ENCODE data around the gene TNPO2. TPM values are rescaled to one million over a fixed set of nuclear protein-coding genes. Genes with fewer than 3 reads are reported as not detected.
"Not testable (repeated sequence)": the region's sequence is repeated elsewhere in the genome, so short reads cannot be mapped to it uniquely, and the experiment has no call there.

The TNPO2 gene
- total RNA-seq, 2 experiments from 2014 or later: 80.8 to 81.9 TPM

GRCh38 chr19:12695514-12695913 lies 28.2 kb downstream of the TNPO2 start:
- peaks cover 10% of the 10 kb centered on the region for H3K4me1 Mint-ChIP-seq
- peaks cover 4% of the 10 kb centered on the region for H3K36me3 Mint-ChIP-seq
- ATAC-seq (ENCODE audit: low read depth) (no peak), DNase-seq (no peak)
- no peak overlapping the region for H3K27ac Mint-ChIP-seq
- POLR2A ChIA-PET: interaction anchor here (1.5 to 3.3 kb wide), 5 partner anchors 10 to 39 kb away, joined by 6 to 24 read pairs (median 13); partner anchors contain the start of genes DHPS, TNPO2 and TRIR
- peak overlapping the region; percentile 68 for H3K4me3 Mint-ChIP-seq
- no peaks in the 10 kb centered on the region for H3K9me3 Mint-ChIP-seq
- no peaks in the 10 kb centered on the region for H3K27me3 Mint-ChIP-seq

GRCh38 chr19:12695096-12695495 lies 28.6 kb downstream of the TNPO2 start:
- Mint-ChIP-seq H3K27ac (peak overlapping the region; percentile 34), H3K4me3 (peak overlapping the region; percentile 25), H3K27me3 (no peaks in the 10 kb centered on the region), H3K36me3 (peaks cover 4% of the 10 kb centered on the region), H3K4me1 (peaks cover 10% of the 10 kb centered on the region), H3K9me3 (no peaks in the 10 kb centered on the region)
- POLR2A ChIA-PET: interaction anchor here (1.5 to 3.3 kb wide), 4 partner anchors 10 to 26 kb away, joined by 6 to 24 read pairs (median 14); partner anchors contain the start of genes DHPS and TNPO2
- ATAC-seq (ENCODE audit: low read depth) (peak; percentile 37), DNase-seq (no peak)

GRCh38 chr19:12694641-12695040 lies 29.1 kb downstream of the TNPO2 start:
- peaks cover 4% of the 10 kb centered on the region for H3K36me3 Mint-ChIP-seq
- POLR2A ChIA-PET: interaction anchor here (0.6 to 3.3 kb wide), 3 partner anchors 13 to 27 kb away, joined by 3 to 24 read pairs (median 21); partner anchors contain the start of genes DHPS and TNPO2
- H3K27ac Mint-ChIP-seq: no peak overlapping the region
- H3K9me3 Mint-ChIP-seq: no peaks in the 10 kb centered on the region
- H3K4me3 Mint-ChIP-seq: peak overlapping the region; percentile 25
- ATAC-seq (ENCODE audit: low read depth) (no peak), DNase-seq (no peak)
- no peaks in the 10 kb centered on the region for H3K27me3 Mint-ChIP-seq
- H3K4me1 Mint-ChIP-seq: peaks cover 10% of the 10 kb centered on the region

- Mint-ChIP-seq H3K27me3 (no peaks in the 10 kb centered on the region), H3K4me3 (no peak overlapping the region), H3K9me3 (no peaks in the 10 kb centered on the region), H3K36me3 (no peaks in the 10 kb centered on the region), H3K27ac (no peak overlapping the region), H3K4me1 (peaks cover 8% of the 10 kb centered on the region)
- no peak for DNase-seq
- POLR2A ChIA-PET: interaction anchor here (0.7 kb wide), 1 partner anchor 246 kb away, joined by 3 read pairs; no protein-coding TSS in a partner anchor
- ATAC-seq (ENCODE audit: low read depth): no peak
These were observed 30.8 kb downstream of the TNPO2 start for GRCh38 chr19:12692960-12693359.

GRCh38 chr19:12689581-12690216 lies 34.0 kb downstream of the TNPO2 start:
- no peak for ATAC-seq (ENCODE audit: low read depth)
- no peaks in the 10 kb centered on the region for H3K4me1 Mint-ChIP-seq
- POLR2A ChIA-PET: no interaction called here
- H3K9me3 Mint-ChIP-seq: no peaks in the 10 kb centered on the region
- no peak overlapping the region for H3K27ac Mint-ChIP-seq
- DNase-seq: no peak
- H3K4me3 Mint-ChIP-seq: no peak overlapping the region
- H3K27me3 Mint-ChIP-seq: no peaks in the 10 kb centered on the region
- H3K36me3 Mint-ChIP-seq: no peaks in the 10 kb centered on the region

- Mint-ChIP-seq H3K27ac (no peak overlapping the region), H3K9me3 (no peaks in the 10 kb centered on the region), H3K4me3 (no peak overlapping the region), H3K36me3 (no peaks in the 10 kb centered on the region), H3K4me1 (no peaks in the 10 kb centered on the region), H3K27me3 (no peaks in the 10 kb centered on the region)
- POLR2A ChIA-PET: no interaction called here
- DNase-seq (no peak), ATAC-seq (ENCODE audit: low read depth) (no peak)
These were observed 34.7 kb downstream of the TNPO2 start for GRCh38 chr19:12689012-12689411.

- no peaks in the 10 kb centered on the region for H3K36me3 Mint-ChIP-seq
- DNase-seq: no peak
- H3K9me3 Mint-ChIP-seq: no peaks in the 10 kb centered on the region
- POLR2A ChIA-PET: interaction anchor here (0.7 kb wide), 1 partner anchor 57 kb away, joined by 6 read pairs; no protein-coding TSS in a partner anchor
- no peaks in the 10 kb centered on the region for H3K4me1 Mint-ChIP-seq
- no peak for ATAC-seq (ENCODE audit: low read depth)
- H3K4me3 Mint-ChIP-seq: no peak within 1 kb of the TSS
- H3K27ac Mint-ChIP-seq: no peak within 1 kb of the TSS
- H3K27me3 Mint-ChIP-seq: no peaks in the 10 kb centered on the region
These were observed 36.1 kb downstream of the TNPO2 start, which contains the start of gene GNG14 for GRCh38 chr19:12687496-12688196. Gene GNG14, plus strand, starts transcription at chr19:12687998. Its CDS starts 51 bp downstream, at chr19:12688049.

- no peak for DNase-seq
- POLR2A ChIA-PET: interaction anchor here (0.9 kb wide), 1 partner anchor 10 kb away, joined by 6 read pairs; the partner anchor contains the start of gene FBXW9
- Mint-ChIP-seq H3K9me3 (no peaks in the 10 kb centered on the region), H3K36me3 (peaks cover 4% of the 10 kb centered on the region), H3K27ac (no peak overlapping the region), H3K27me3 (no peaks in the 10 kb centered on the region), H3K4me3 (no peak overlapping the region), H3K4me1 (peaks cover 4% of the 10 kb centered on the region)
- ATAC-seq (ENCODE audit: low read depth): no peak
These were observed 37.9 kb downstream of the TNPO2 start for GRCh38 chr19:12685831-12686230.

GRCh38 chr19:12681074-12681987 lies 42.4 kb downstream of the TNPO2 start, which contains the start of gene DHPS:
Gene DHPS, minus strand, starts transcription at chr19:12681880. Its CDS starts 114 bp downstream, at chr19:12681766.
- Mint-ChIP-seq H3K4me3 (peak within 1 kb of the TSS; percentile 89), H3K9me3 (no peaks in the 10 kb centered on the region), H3K27ac (peak within 1 kb of the TSS; percentile 89), H3K36me3 (peaks cover 20% of the 10 kb centered on the region), H3K27me3 (no peaks in the 10 kb centered on the region), H3K4me1 (peaks cover 17% of the 10 kb centered on the region)
- peak; percentile 82 for DNase-seq
- peak; percentile 75 for ATAC-seq (ENCODE audit: low read depth)
- POLR2A ChIA-PET: interaction anchor here (0.6 to 2.7 kb wide), 16 partner anchors 9 to 1122 kb away, joined by 3 to 25 read pairs (median 6); partner anchors contain the start of genes FBXW9, GET3, JUNB and RNASEH2A

- no peak for ATAC-seq (ENCODE audit: low read depth)
- POLR2A ChIA-PET: no interaction called here
- Mint-ChIP-seq H3K27me3 (no peaks in the 10 kb centered on the region), H3K4me1 (peaks cover 18% of the 10 kb centered on the region), H3K4me3 (peak overlapping the region; percentile 89), H3K9me3 (no peaks in the 10 kb centered on the region), H3K36me3 (peaks cover 25% of the 10 kb centered on the region), H3K27ac (no peak overlapping the region)
- no peak for DNase-seq
These were observed 43.7 kb downstream of the TNPO2 start for GRCh38 chr19:12680034-12680433.

- H3K4me1 Mint-ChIP-seq: peaks cover 18% of the 10 kb centered on the region
- not testable (repeated sequence) for H3K4me3 Mint-ChIP-seq; H3K27me3 Mint-ChIP-seq; H3K27ac Mint-ChIP-seq; DNase-seq; ATAC-seq (ENCODE audit: low read depth); H3K9me3 Mint-ChIP-seq
- peaks cover 28% of the 10 kb centered on the region for H3K36me3 Mint-ChIP-seq
- POLR2A ChIA-PET: interaction anchor here (0.6 to 2.4 kb wide), 5 partner anchors 13 to 115 kb away, joined by 3 to 7 read pairs (median 3); partner anchors contain the start of gene FBXW9
These were observed 45.7 kb downstream of the TNPO2 start for GRCh38 chr19:12678039-12678438.

GRCh38 chr19:12676928-12677327 lies 46.8 kb downstream of the TNPO2 start:
- DNase-seq (no peak), ATAC-seq (ENCODE audit: low read depth) (no peak)
- POLR2A ChIA-PET: interaction anchor here (1.1 to 2.4 kb wide), 3 partner anchors 9 to 112 kb away, joined by 4 to 7 read pairs (median 4); partner anchors contain the start of gene FBXW9
- Mint-ChIP-seq H3K36me3 (peaks cover 30% of the 10 kb centered on the region), H3K4me1 (peaks cover 21% of the 10 kb centered on the region), H3K27ac (no peak overlapping the region), H3K9me3 (no peaks in the 10 kb centered on the region), H3K4me3 (no peak overlapping the region), H3K27me3 (no peaks in the 10 kb centered on the region)
